GM12874 (cell line): ENCODE results near the gene POFUT1.

ENCODE experiments used
- CTCF ChIP-seq: IDR thresholded peaks from 2 replicates; pipeline ENCODE4 v1.5.1; 2011; ENCODE audit warnings: low read depth, mild to moderate bottlenecking, control low read depth, low read length, moderate library complexity; ENCODE audit not compliant: insufficient read depth

POFUT1 gene

GRCh38 chr20:32207626-32208498 lies at the start of gene POFUT1, which contains the start of gene PLAGL2:
Gene POFUT1 (plus strand): TSS chr20:32207880. CDS start chr20:32207942, 62 bp downstream.
Gene PLAGL2 (minus strand): TSS chr20:32207743. CDS start chr20:32202178, 5,565 bp downstream.
- 0 out of 2 replicates have a peak, but pooled peaks have one; percentile 17 for TF ChIP-seq CTCF

GRCh38 chr20:32158351-32158750 lies 49.3 kb upstream of the POFUT1 start:
- no peak for TF ChIP-seq CTCF

GRCh38 chr20:32158943-32159660 lies 48.6 kb upstream of the POFUT1 start:
- TF ChIP-seq CTCF: no peak

- TF ChIP-seq CTCF: no peak
Observed at GRCh38 chr20:32159766-32160221, 47.9 kb upstream of the POFUT1 start.

GRCh38 chr20:32160341-32160740 lies 47.3 kb upstream of the POFUT1 start:
- TF ChIP-seq CTCF: no peak

GRCh38 chr20:32162351-32162750 lies 45.3 kb upstream of the POFUT1 start:
- TF ChIP-seq CTCF: no peak

GRCh38 chr20:32163951-32164350 lies 43.7 kb upstream of the POFUT1 start:
- TF ChIP-seq CTCF: no peak
